ENCODE data around the gene NT5DC1.

GRCh38 chr6:116291701-116292396, 191.2 kb downstream of the NT5DC1 start:
- TF ChIP-seq CTCF (IDR thresholded peaks at IDR 0.05) (no peak), POLR2A (IDR thresholded peaks at IDR 0.05) (no peak)
